ENCODE results near the gene KMT2D. TPM values are rescaled to one million over a fixed set of nuclear protein-coding genes. Genes with fewer than 3 reads are reported as not detected.

The KMT2D gene
- total and polyA plus RNA-seq, 2 of the 8 experiments (the other 6 are each of a cell fraction or from before 2014, with no cell fraction given), result 9.1 to 86.3 TPM

GRCh38 chr12:49024543-49024942 is 36.1 kb downstream of the KMT2D start:
- ChIA-PET POLR2A (ENCODE audit: partially characterized antibody) (interaction anchor here (1.3 to 22.2 kb wide), 2 partner anchors 16 to 27 kb away, joined by 3 to 339 read pairs; no protein-coding TSS in a partner anchor), CTCF (ENCODE audit: partially characterized antibody) (interaction anchor here (1.0 to 4.9 kb wide), 6 partner anchors 14 to 68 kb away, joined by 3 to 43 read pairs (median 3); no protein-coding TSS in a partner anchor)
- TF ChIP-seq SRF (IDR thresholded peaks at IDR 0.05; ENCODE audit: low read depth, low read length) (no peak), JUN (IDR thresholded peaks at IDR 0.05; ENCODE audit: low read depth, low read length) (no peak), TCF12 (IDR thresholded peaks at IDR 0.05; ENCODE audit: low read depth, low read length) (no peak), NANOG (IDR thresholded peaks at IDR 0.05; ENCODE audit: insufficient read depth, low read depth, low read length, poor library complexity, severe bottlenecking) (no peak), RBBP5 (IDR thresholded peaks at IDR 0.05; ENCODE audit: borderline replicate concordance, low read depth, low read length) (no peak), HDAC2 (IDR thresholded peaks at IDR 0.05; ENCODE audit: borderline replicate concordance in 1 of 2, low read depth in 2 of 2, low read length in 2 of 2) (no peak), CHD2 (IDR thresholded peaks at IDR 0.05; ENCODE audit: low read length) (no peak), POU5F1 (IDR thresholded peaks at IDR 0.05; ENCODE audit: low read depth, low read length) (no peak), FOSL1 (IDR thresholded peaks at IDR 0.05; ENCODE audit: insufficient read depth, low read depth, low read length) (no peak)
- TF ChIP-seq, protein P1, sequence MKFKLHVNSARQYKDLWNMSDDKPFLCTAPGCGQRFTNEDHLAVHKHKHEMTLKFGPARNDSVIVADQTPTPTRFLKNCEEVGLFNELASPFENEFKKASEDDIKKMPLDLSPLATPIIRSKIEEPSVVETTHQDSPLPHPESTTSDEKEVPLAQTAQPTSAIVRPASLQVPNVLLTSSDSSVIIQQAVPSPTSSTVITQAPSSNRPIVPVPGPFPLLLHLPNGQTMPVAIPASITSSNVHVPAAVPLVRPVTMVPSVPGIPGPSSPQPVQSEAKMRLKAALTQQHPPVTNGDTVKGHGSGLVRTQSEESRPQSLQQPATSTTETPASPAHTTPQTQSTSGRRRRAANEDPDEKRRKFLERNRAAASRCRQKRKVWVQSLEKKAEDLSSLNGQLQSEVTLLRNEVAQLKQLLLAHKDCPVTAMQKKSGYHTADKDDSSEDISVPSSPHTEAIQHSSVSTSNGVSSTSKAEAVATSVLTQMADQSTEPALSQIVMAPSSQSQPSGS (IDR thresholded peaks at IDR 0.05; ENCODE audit: low read length), result no peak
- TF ChIP-seq, protein P2, sequence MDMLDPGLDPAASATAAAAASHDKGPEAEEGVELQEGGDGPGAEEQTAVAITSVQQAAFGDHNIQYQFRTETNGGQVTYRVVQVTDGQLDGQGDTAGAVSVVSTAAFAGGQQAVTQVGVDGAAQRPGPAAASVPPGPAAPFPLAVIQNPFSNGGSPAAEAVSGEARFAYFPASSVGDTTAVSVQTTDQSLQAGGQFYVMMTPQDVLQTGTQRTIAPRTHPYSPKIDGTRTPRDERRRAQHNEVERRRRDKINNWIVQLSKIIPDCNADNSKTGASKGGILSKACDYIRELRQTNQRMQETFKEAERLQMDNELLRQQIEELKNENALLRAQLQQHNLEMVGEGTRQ (IDR thresholded peaks at IDR 0.05; ENCODE audit: low read length), result no peak
- no peak overlapping the region for H2BK120ac ChIP-seq (replicated peaks; ENCODE audit: low read depth, low read length)
- DNase-seq (ENCODE audit: low read depth in 1 of 2, low spot score in 2 of 2), result no peak
- no peak overlapping the region for H3K18ac ChIP-seq (ENCODE audit: extremely low read depth, low read length)
- H4K20me1 ChIP-seq (replicated peaks in 1 of 2; ENCODE audit: control insufficient read depth in 1 of 2, insufficient read depth in 2 of 2, low read length in 2 of 2), result peaks cover 6 to 8% of the 10 kb centered on the region in 2 experiments
- H3K79me1 ChIP-seq (ENCODE audit: low read depth, low read length), result no peaks in the 10 kb centered on the region; the same call in 1 of the 2 replicates
- H2BK15ac ChIP-seq (ENCODE audit: low read length), result no peak overlapping the region
- H3K4me2 ChIP-seq (ENCODE audit: insufficient read depth in 1 of 2, low read depth in 2 of 2, low read length in 2 of 2), result no peak overlapping the region
- H2AFZ ChIP-seq (ENCODE audit: low read length), result no peak overlapping the region
- H3K79me2 ChIP-seq (ENCODE audit: control insufficient read depth in 1 of 2, insufficient read depth in 2 of 2, low read length in 2 of 2), result no peaks in the 10 kb centered on the region
- H3K36me3 ChIP-seq (ENCODE audit: control insufficient read depth in 2 of 4, insufficient read depth in 4 of 4, low read length in 3 of 4), result peaks cover 34 to 77% (median 63%) of the 10 kb centered on the region in 4 experiments; a peak in 7 of 8 replicates
- H2BK12ac ChIP-seq (ENCODE audit: low read depth, low read length), result no peak overlapping the region
- H4K91ac ChIP-seq (replicated peaks; ENCODE audit: insufficient read length, low read length), result no peak overlapping the region
- H3K4me1 ChIP-seq (replicated peaks in 1 of 4; ENCODE audit: control insufficient read depth in 3 of 4, insufficient read depth in 4 of 4, low read length in 3 of 4), result peaks cover 0 to under 1% (median 0%) of the 10 kb centered on the region in 4 experiments; a peak in 1 of 7 replicates
- no peaks in the 10 kb centered on the region for H3K9me3 ChIP-seq (ENCODE audit: insufficient read depth in 2 of 2, low read depth in 1 of 2, low read length in 1 of 2)
- no peak overlapping the region for H3K4ac ChIP-seq (replicated peaks; ENCODE audit: insufficient read length, low read depth, low read length)
- no peak overlapping the region for H3K9ac ChIP-seq (replicated peaks in 1 of 4; ENCODE audit: extremely low read depth in 1 of 4, low read depth in 3 of 4, low read length in 3 of 4)
- no peak overlapping the region for H3K23ac ChIP-seq (ENCODE audit: insufficient read length)
- no peak overlapping the region for H2BK5ac ChIP-seq (ENCODE audit: low read depth, low read length)
- H2AK5ac ChIP-seq (ENCODE audit: low read depth, low read length), result no peak overlapping the region
- H3K56ac ChIP-seq (replicated peaks; ENCODE audit: insufficient read length, low read depth, low read length), result no peak overlapping the region
- H2BK20ac ChIP-seq (ENCODE audit: low read length), result no peak overlapping the region
- H4K5ac ChIP-seq (ENCODE audit: insufficient read length, low read depth, low read length), result no peak overlapping the region
- no peak for FAIRE-seq
- H3K14ac ChIP-seq (ENCODE audit: insufficient read length), result no peak overlapping the region
- WGBS, 2 experiments (ENCODE audit: extremely low coverage in 1 of 2, insufficient coverage in 1 of 2, insufficient read length in 1 of 2, insufficient replicate concordance in 2 of 2, low coverage in 1 of 2, low lambda C conversion rate in 2 of 2, missing lambda C conversion rate in 1 of 2), result 92% methylated on average over 12 of the region's 12 CpGs; no CpG with 5 or more reads in 1 of the 2 experiments
- H3K23me2 ChIP-seq (ENCODE audit: low read depth, low read length), result no peaks in the 10 kb centered on the region
- no peak overlapping the region for H3K27ac ChIP-seq (ENCODE audit: low read depth, low read length)
- no peak overlapping the region for H4K8ac ChIP-seq (ENCODE audit: extremely low read depth, insufficient read depth, low read length)
- no peaks in the 10 kb centered on the region for H3K27me3 ChIP-seq (replicated peaks in 1 of 4; ENCODE audit: control insufficient read depth in 3 of 4, extremely low read depth in 1 of 4, insufficient read depth in 3 of 4, low read length in 3 of 4)
- H3K4me3 ChIP-seq (ENCODE audit: extremely low read depth in 1 of 4, insufficient read depth in 2 of 4, low read depth in 3 of 4, low read length in 4 of 4), result no peak overlapping the region

Measured in H1 (cell line).